ENCODE measurements around the gene ELP4.

GRCh38 chr11:31555938-31556337 is 46.4 kb downstream of the ELP4 start:
- TF ChIP-seq CTCF (IDR thresholded peaks at IDR 0.05) = no peak
- no peak for TF ChIP-seq POLR2A (IDR thresholded peaks at IDR 0.05)

All from breast epithelium (tissue), 3 donors.